Fibroblast of pulmonary artery (primary cell): ENCODE data around the gene ASPN.

Experiments used
- DNase-seq: peaks from one replicate; pipeline ENCODE4 v3.0.0-alpha.2; 2010; ENCODE audit warnings: low read depth
- H3K4me3 ChIP-seq: replicated peaks from 2 replicates; pipeline ENCODE4 v1.5.1; 2011; ENCODE audit warnings: low read depth, mild to moderate bottlenecking, control low read depth, low read length, moderate library complexity
- TF ChIP-seq, protein P1 (sequence below): IDR thresholded peaks from 2 replicates; pipeline ENCODE4 v1.5.1; 2011; ENCODE audit warnings: mild to moderate bottlenecking, control low read depth, low read length, inconsistent platforms; ENCODE audit errors: missing control alignments

ASPN gene

DNA sequence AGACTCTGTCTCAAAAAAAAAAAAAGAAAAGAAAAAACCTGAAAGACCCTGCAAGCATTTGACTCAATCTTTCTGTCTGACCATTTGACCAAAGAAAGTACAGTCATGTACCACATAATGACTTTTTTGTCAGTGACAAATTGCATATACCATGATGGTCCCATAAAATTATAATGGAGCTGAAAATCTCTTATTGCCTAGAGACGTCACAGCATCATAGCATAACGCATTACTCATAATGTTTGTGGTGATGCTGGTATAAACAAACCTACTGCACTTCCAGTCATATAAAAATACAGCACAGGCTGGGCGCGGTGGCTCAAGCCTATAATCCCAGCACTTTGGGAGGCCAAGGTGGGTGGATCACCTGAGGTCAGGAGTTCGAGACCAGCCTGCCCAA lies 43.0 kb upstream of the ASPN start:
- H3K4me3 ChIP-seq = no peak overlapping the region
- no peak for DNase-seq
- TF ChIP-seq, protein P1, sequence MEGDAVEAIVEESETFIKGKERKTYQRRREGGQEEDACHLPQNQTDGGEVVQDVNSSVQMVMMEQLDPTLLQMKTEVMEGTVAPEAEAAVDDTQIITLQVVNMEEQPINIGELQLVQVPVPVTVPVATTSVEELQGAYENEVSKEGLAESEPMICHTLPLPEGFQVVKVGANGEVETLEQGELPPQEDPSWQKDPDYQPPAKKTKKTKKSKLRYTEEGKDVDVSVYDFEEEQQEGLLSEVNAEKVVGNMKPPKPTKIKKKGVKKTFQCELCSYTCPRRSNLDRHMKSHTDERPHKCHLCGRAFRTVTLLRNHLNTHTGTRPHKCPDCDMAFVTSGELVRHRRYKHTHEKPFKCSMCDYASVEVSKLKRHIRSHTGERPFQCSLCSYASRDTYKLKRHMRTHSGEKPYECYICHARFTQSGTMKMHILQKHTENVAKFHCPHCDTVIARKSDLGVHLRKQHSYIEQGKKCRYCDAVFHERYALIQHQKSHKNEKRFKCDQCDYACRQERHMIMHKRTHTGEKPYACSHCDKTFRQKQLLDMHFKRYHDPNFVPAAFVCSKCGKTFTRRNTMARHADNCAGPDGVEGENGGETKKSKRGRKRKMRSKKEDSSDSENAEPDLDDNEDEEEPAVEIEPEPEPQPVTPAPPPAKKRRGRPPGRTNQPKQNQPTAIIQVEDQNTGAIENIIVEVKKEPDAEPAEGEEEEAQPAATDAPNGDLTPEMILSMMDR = no peak

DNA sequence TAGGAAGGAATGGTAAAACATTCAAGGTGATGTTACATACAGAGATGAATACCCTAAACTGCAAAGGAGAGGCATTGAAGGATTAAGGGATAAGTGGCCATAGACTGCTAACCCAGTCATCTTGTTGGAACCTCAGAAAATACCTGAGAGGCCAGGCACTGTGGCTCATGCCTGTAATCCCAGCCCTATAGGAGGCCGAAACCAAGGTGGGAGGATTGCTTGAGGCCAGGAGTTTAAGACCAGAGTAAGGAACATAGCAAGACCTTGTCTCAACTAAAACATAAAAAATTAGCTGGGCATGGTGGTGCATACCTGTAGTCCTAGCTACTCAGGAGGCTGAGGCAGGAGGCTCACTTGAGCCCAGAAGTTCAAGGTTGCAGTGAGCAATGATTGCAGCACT lies 42.6 kb upstream of the ASPN start:
- DNase-seq = no peak

DNA sequence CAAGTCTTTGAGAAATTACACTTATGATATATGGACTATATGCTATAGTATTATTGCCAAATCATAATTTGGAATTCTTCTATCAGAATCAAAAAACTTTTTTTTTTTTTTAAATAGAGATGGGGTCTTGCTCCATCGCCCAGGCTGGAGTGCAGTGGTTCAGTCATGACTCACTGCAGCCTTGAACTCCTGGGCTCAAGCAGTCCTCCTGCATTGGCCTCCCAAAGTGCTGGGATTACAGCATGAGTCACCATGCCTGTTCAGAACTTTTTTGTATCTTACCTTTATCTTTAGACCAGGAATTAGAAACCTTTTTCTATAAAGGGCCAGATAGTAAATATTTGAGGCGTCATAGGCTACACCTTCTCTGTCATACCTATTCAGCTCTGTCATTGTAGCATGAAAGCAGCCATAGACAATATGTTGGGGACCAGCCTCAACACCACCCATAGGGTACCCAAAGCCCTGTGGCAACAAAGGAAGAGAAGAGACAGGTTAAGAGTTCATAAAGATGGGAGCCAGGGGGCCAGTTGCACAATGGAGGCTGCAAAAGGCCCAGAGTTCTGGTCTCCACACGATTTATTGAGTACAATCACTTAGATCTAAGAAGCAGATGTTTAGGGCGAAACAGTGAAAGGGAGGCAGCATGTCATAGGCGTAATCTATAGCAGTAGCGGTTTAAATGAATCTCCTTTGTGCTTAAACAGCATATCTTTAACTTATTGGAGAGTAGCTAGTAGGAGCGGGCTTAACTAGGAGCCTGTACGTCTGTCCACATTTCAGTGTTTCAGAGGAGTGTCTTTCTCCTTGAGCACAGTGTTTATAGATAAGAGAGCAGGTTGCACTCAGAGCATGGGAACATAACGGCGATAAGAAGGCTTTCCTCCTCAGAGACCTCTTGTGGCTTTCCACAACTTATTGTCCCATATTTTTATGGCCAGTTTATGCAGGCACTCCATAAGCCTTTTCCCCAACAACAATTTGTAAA lies 41.0 kb upstream of the ASPN start:
- DNase-seq = no peak
- TF ChIP-seq, protein P1 = no peak
- no peak overlapping the region for H3K4me3 ChIP-seq

More for the DNA sequence above, 42.6 kb upstream of the ASPN start:
- no peak overlapping the region for H3K4me3 ChIP-seq
- TF ChIP-seq, protein P1 = no peak

DNA sequence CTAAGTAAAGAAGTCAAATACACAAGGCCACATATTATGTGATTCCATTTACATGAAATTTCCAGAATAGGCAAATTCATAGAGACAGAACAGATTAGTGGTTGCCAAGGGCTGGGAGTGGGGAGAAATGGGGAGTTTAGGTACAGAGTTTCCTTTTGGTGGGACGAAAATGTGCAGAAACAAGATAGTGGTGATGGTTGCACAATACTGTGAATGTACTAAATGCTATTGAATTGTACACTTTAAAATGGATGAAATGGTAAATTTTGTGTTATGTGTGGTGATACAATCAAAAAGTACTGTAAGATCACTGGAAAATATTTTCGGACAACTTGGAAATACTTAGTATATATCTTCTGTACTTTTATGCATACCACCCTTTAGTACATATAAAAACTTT lies 38.5 kb upstream of the ASPN start:
- TF ChIP-seq, protein P1 = no peak
- H3K4me3 ChIP-seq = no peak overlapping the region
- DNase-seq = no peak

DNA sequence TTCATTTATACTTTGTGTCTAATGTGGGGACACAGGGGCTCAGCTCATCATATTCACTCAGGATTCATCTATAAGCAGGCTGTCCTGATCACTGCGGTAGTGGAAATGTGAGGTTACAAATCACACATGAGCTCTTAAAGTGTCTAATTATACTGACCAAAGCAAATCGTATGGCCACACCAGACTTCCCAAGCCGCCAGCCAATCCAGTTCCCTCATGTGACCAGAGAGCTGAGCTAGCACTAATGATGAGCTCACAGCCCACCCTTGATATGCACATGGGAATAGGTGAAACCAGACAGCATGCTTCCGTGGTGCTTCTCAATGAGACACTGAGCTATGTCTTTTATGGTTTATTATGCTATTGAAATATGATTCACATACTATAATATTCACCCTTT lies 35.9 kb upstream of the ASPN start:
- DNase-seq = no peak
- H3K4me3 ChIP-seq = no peak overlapping the region
- TF ChIP-seq, protein P1 = no peak

DNA sequence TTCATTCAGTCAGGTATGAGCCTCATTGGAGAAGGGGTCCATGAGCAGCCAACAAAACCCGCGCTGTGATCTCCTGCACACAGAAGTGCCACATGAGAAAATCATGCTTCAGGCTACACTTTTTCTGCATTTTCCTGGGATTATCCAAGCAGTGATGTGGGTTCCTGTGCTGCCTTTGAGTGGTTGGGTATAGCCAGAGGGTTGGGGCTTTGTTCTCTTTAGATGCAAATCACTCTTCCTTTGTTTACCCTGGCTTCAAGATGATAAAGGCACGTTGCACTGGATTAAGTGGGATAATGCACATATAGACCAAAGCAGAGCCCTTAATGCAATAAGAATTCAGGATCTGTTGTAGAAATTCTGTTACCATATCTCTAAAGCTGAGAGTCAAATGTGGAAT lies 34.7 kb upstream of the ASPN start:
- DNase-seq = no peak
- no peak overlapping the region for H3K4me3 ChIP-seq
- TF ChIP-seq, protein P1 = no peak
